Mesenchymal stem cell (in vitro differentiated cells and primary cell): ENCODE data around the gene NECTIN1.
A peak's percentile ranks its signal among the peaks of the same experiment; 100 is the strongest.

Experiments
- DNase-seq: peaks from one replicate; pipeline ENCODE4 v3.0.0-alpha.2; 2013
- H2AFZ ChIP-seq: one replicate; pipeline ENCODE4 v1.6.1; 2013; ENCODE audit warnings: low read depth, mild to moderate bottlenecking, control low read depth, inconsistent platforms, low read length, moderate library complexity
- H2AK5ac ChIP-seq: 2 replicates; pipeline ENCODE4 v1.6.1; 2013; ENCODE audit warnings: low read length, moderate library complexity, mild to moderate bottlenecking, inconsistent platforms; ENCODE audit not compliant: severe bottlenecking
- H2BK120ac ChIP-seq: one replicate; pipeline ENCODE4 v1.6.1; 2013; ENCODE audit warnings: low read depth, mild to moderate bottlenecking, inconsistent platforms, low read length, moderate library complexity
- H2BK12ac ChIP-seq, 2 experiments: one replicate each; pipeline ENCODE4 v1.6.1; 2013; ENCODE audit warnings: inconsistent platforms in 2 of 2, low read length in 2 of 2, mild to moderate bottlenecking in 2 of 2, moderate library complexity in 2 of 2, control low read depth in 1 of 2
- H2BK15ac ChIP-seq: one replicate; pipeline ENCODE4 v1.6.1; 2013; ENCODE audit warnings: mild to moderate bottlenecking, low read depth, inconsistent platforms; ENCODE audit not compliant: poor library complexity, severe bottlenecking
- H2BK5ac ChIP-seq: 2 replicates; pipeline ENCODE4 v1.6.1; 2013; ENCODE audit warnings: low read depth, mild to moderate bottlenecking, low read length, control low read depth, inconsistent platforms; ENCODE audit not compliant: poor library complexity, severe bottlenecking
- H3K14ac ChIP-seq, 2 experiments: one replicate each; pipeline ENCODE4 v1.6.1; 2013; ENCODE audit warnings: inconsistent platforms in 2 of 2, low read length in 2 of 2, control low read depth in 1 of 2, mild to moderate bottlenecking in 1 of 2, moderate library complexity in 1 of 2
- H3K18ac ChIP-seq, 2 experiments: one replicate each; pipeline ENCODE4 v1.6.1; 2013; ENCODE audit warnings: inconsistent platforms in 2 of 2, low read length in 2 of 2, control low read depth in 1 of 2, low read depth in 1 of 2, mild to moderate bottlenecking in 1 of 2
- H3K23ac ChIP-seq, 2 experiments: one replicate each; pipeline ENCODE4 v1.6.1; 2013; ENCODE audit warnings: inconsistent platforms in 2 of 2, low read length in 2 of 2, mild to moderate bottlenecking in 2 of 2, moderate library complexity in 2 of 2, control low read depth in 1 of 2
- H3K27ac ChIP-seq: 2 replicates; pipeline ENCODE4 v1.5.1; 2013; ENCODE audit warnings: mild to moderate bottlenecking, moderate library complexity, low read length, control low read depth, inconsistent platforms; ENCODE audit not compliant: poor library complexity, severe bottlenecking
- H3K27me3 ChIP-seq, 2 experiments: 2 replicates each; pipeline versions ENCODE4 v1.6.1 to v1.7.0; 2013; ENCODE audit warnings: low read length in 2 of 2, mild to moderate bottlenecking in 2 of 2, moderate library complexity in 2 of 2, control low read depth in 1 of 2, inconsistent platforms in 1 of 2; ENCODE audit not compliant: control insufficient read depth in 1 of 2, insufficient read depth in 1 of 2
- H3K36me3 ChIP-seq, 2 experiments: 2 replicates each; pipeline versions ENCODE4 v1.6.1 to v1.7.0; 2013; ENCODE audit warnings: low read length in 2 of 2, control low read depth in 1 of 2, inconsistent platforms in 1 of 2, low read depth in 1 of 2, mild to moderate bottlenecking in 1 of 2; ENCODE audit not compliant: insufficient read depth in 2 of 2, control insufficient read depth in 1 of 2
- H3K4ac ChIP-seq, 2 experiments: one replicate each; pipeline ENCODE4 v1.6.1; 2013; ENCODE audit warnings: inconsistent platforms in 2 of 2, low read length in 2 of 2, mild to moderate bottlenecking in 2 of 2, moderate library complexity in 2 of 2, control low read depth in 1 of 2, low read depth in 1 of 2
- H3K4me1 ChIP-seq: 2 replicates; pipeline ENCODE4 v1.6.1; 2013; ENCODE audit warnings: low read depth, low read length, control low read depth; ENCODE audit not compliant: control insufficient read depth, insufficient read depth
- H3K4me2 ChIP-seq: 2 replicates; pipeline ENCODE4 v1.6.1; 2013; ENCODE audit warnings: low read length, mild to moderate bottlenecking, inconsistent platforms; ENCODE audit not compliant: poor library complexity, severe bottlenecking
- H3K4me3 ChIP-seq, 2 experiments: 2 replicates each; pipeline versions ENCODE4 v1.5.1 to v1.7.0; 2013; ENCODE audit warnings: low read length in 2 of 2, mild to moderate bottlenecking in 2 of 2, control low read depth in 1 of 2, low read depth in 1 of 2; ENCODE audit not compliant: insufficient read depth in 1 of 2
- H3K79me1 ChIP-seq: replicated peaks from 2 replicates; pipeline ENCODE4 v1.6.1; 2013; ENCODE audit warnings: mild to moderate bottlenecking, control low read depth, low read length, inconsistent platforms; ENCODE audit not compliant: poor library complexity, severe bottlenecking
- H3K9ac ChIP-seq: 2 replicates; pipeline ENCODE4 v1.7.0; 2013; ENCODE audit warnings: mild to moderate bottlenecking, low read length, moderate library complexity
- H3K9me3 ChIP-seq: 2 replicates; pipeline ENCODE4 v1.7.0; 2013; ENCODE audit warnings: mild to moderate bottlenecking, low read length; ENCODE audit not compliant: control insufficient read depth
- H4K8ac ChIP-seq: one replicate; pipeline ENCODE4 v1.6.1; 2013; ENCODE audit warnings: inconsistent platforms, mild to moderate bottlenecking, low read length, moderate library complexity
- H4K91ac ChIP-seq: one replicate; pipeline ENCODE4 v1.6.1; 2013; ENCODE audit warnings: mild to moderate bottlenecking, low read length, inconsistent platforms
- WGBS: methylation state at CpG from one replicate; pipeline ENCODE4 v1.1.7; 2013; ENCODE audit warnings: mixed read lengths; 5-methylcytosine and 5-hydroxymethylcytosine counted together

The NECTIN1 gene

GRCh38 chr11:119743006-119743405 lies 14.0 kb upstream of the NECTIN1 start:
- Histone ChIP-seq H3K23ac (no peak overlapping the region), H4K91ac (no peak overlapping the region), H2BK5ac (no peak overlapping the region), H3K27ac (no peak overlapping the region), H2BK15ac (no peak overlapping the region), H3K9ac (peak overlapping the region; percentile 36), H3K18ac (no peak overlapping the region), H2AK5ac (no peak overlapping the region), H2AFZ (no peak overlapping the region), H3K4me1 (peaks cover 15% of the 10 kb centered on the region), H3K4me2 (no peak overlapping the region), H3K4ac (no peak overlapping the region), H2BK12ac (no peak overlapping the region), H3K79me1 (no peaks in the 10 kb centered on the region), H3K36me3 (no peaks in the 10 kb centered on the region), H3K27me3 (peaks cover 77 to 88% of the 10 kb centered on the region in 2 experiments), H2BK120ac (no peak overlapping the region), H3K9me3 (no peaks in the 10 kb centered on the region), H3K4me3 (no peak overlapping the region), H4K8ac (no peak overlapping the region), H3K14ac (no peak overlapping the region)
- no peak for DNase-seq
- WGBS, result 69% methylated on average over 6 of the region's 8 CpGs

GRCh38 chr11:119742263-119742861 lies 13.4 kb upstream of the NECTIN1 start:
- Histone ChIP-seq H2BK15ac (no peak overlapping the region), H2BK5ac (no peak overlapping the region), H3K27ac (no peak overlapping the region), H4K91ac (no peak overlapping the region), H3K4me2 (peak overlapping the region; percentile 54), H3K14ac (peak overlapping the region in 1 of 2 experiments; percentile 39), H3K18ac (no peak overlapping the region), H2AK5ac (no peak overlapping the region), H3K27me3 (peaks cover 72 to 86% of the 10 kb centered on the region in 2 experiments), H3K4ac (no peak overlapping the region), H3K4me3 (peak overlapping the region in 1 of 2 experiments; percentile 60), H3K79me1 (no peaks in the 10 kb centered on the region), H3K23ac (peak overlapping the region in 1 of 2 experiments; percentile 49), H3K9ac (peak overlapping the region; percentile 36), H2BK120ac (no peak overlapping the region), H3K9me3 (no peaks in the 10 kb centered on the region), H2BK12ac (peak overlapping the region in 1 of 2 experiments; percentile 24), H3K4me1 (peaks cover 15% of the 10 kb centered on the region), H2AFZ (no peak overlapping the region), H3K36me3 (no peaks in the 10 kb centered on the region), H4K8ac (no peak overlapping the region)
- DNase-seq, result peak; percentile 19
- WGBS, result 4% methylated on average over 29 of the region's 38 CpGs

- Histone ChIP-seq H2BK5ac (no peak overlapping the region), H3K9me3 (no peaks in the 10 kb centered on the region), H3K4me3 (no peak overlapping the region), H2BK15ac (no peak overlapping the region), H2BK12ac (no peak overlapping the region), H4K8ac (no peak overlapping the region), H3K9ac (no peak overlapping the region), H4K91ac (peak overlapping the region; percentile 14), H2BK120ac (no peak overlapping the region), H3K4me1 (peaks cover 15% of the 10 kb centered on the region), H3K36me3 (no peaks in the 10 kb centered on the region), H2AK5ac (no peak overlapping the region), H3K4ac (no peak overlapping the region), H3K23ac (peak overlapping the region in 1 of 2 experiments; percentile 0), H3K79me1 (no peaks in the 10 kb centered on the region), H3K18ac (peak overlapping the region in 1 of 2 experiments; percentile 46), H3K14ac (peak overlapping the region in 1 of 2 experiments; percentile 39), H2AFZ (no peak overlapping the region), H3K27ac (no peak overlapping the region), H3K27me3 (peaks cover 67 to 86% of the 10 kb centered on the region in 2 experiments), H3K4me2 (no peak overlapping the region)
- WGBS, result 12% methylated on average over 36 of the region's 54 CpGs
- peak; percentile 41 for DNase-seq
Observed at GRCh38 chr11:119741369-119742262, 12.6 kb upstream of the NECTIN1 start.

- no peak overlapping the region for H4K8ac ChIP-seq
Observed at GRCh38 chr11:119739975-119740374, 11.0 kb upstream of the NECTIN1 start.

More at GRCh38 chr11:119739975-119740374, 11.0 kb upstream of the NECTIN1 start:
- Histone ChIP-seq H3K27me3 (peaks cover 60 to 76% of the 10 kb centered on the region in 2 experiments), H2BK5ac (no peak overlapping the region), H2BK15ac (no peak overlapping the region), H3K14ac (no peak overlapping the region), H3K9ac (no peak overlapping the region), H3K27ac (no peak overlapping the region), H3K23ac (no peak overlapping the region), H3K4me3 (no peak overlapping the region), H3K4me1 (peaks cover 15% of the 10 kb centered on the region), H2AFZ (no peak overlapping the region), H3K79me1 (no peaks in the 10 kb centered on the region), H3K18ac (no peak overlapping the region), H3K4me2 (no peak overlapping the region), H4K91ac (no peak overlapping the region), H2AK5ac (no peak overlapping the region), H3K4ac (no peak overlapping the region), H3K9me3 (no peaks in the 10 kb centered on the region), H2BK120ac (no peak overlapping the region), H3K36me3 (no peaks in the 10 kb centered on the region), H2BK12ac (no peak overlapping the region)
- 68% methylated on average over 4 of the region's 4 CpGs for WGBS
- no peak for DNase-seq
